ENCODE measurements around the gene FAM174B. TPM values are rescaled to one million over a fixed set of nuclear protein-coding genes. Genes with fewer than 3 reads are reported as not detected.

The FAM174B gene
- total RNA-seq, 2 donors from 2014 or later: 6.1 to 10.0 TPM

GRCh38 chr15:92633001-92633400, 22.6 kb downstream of the FAM174B start:
- no peaks in the 10 kb centered on the region for H3K9me3 ChIP-seq
- H3K36me3 ChIP-seq: no peaks in the 10 kb centered on the region
- H3K27ac ChIP-seq: no peak overlapping the region
- H3K4me1 ChIP-seq (ENCODE audit: control insufficient read depth in 1 of 2, low read depth in 2 of 2): peaks cover 0 to 15% of the 10 kb centered on the region in 2 donors
- no peaks in the 10 kb centered on the region for H3K27me3 ChIP-seq (replicated peaks; ENCODE audit: insufficient read depth)
- no peak overlapping the region for H3K4me3 ChIP-seq
- TF ChIP-seq CTCF (IDR thresholded peaks at IDR 0.05): no peak
- DNase-seq (ENCODE audit: low spot score) (no peak), ATAC-seq (ENCODE audit: insufficient number of reproducible peaks, low FRiP score, low read depth) (no peak)

GRCh38 chr15:92631721-92632120, 23.9 kb downstream of the FAM174B start:
- Histone ChIP-seq H3K27ac (no peak overlapping the region), H3K27me3 (replicated peaks; ENCODE audit: insufficient read depth) (no peaks in the 10 kb centered on the region), H3K4me3 (no peak overlapping the region), H3K9me3 (no peaks in the 10 kb centered on the region), H3K36me3 (no peaks in the 10 kb centered on the region), H3K4me1 (ENCODE audit: control insufficient read depth in 1 of 2, low read depth in 2 of 2) (peaks cover 0 to 8% of the 10 kb centered on the region in 2 donors)
- DNase-seq (ENCODE audit: low spot score) (no peak), ATAC-seq (ENCODE audit: insufficient number of reproducible peaks, low FRiP score, low read depth) (no peak)
- TF ChIP-seq CTCF (IDR thresholded peaks at IDR 0.05): no peak

GRCh38 chr15:92629975-92630626, 25.5 kb downstream of the FAM174B start:
- Histone ChIP-seq H3K9me3 (no peaks in the 10 kb centered on the region), H3K4me1 (ENCODE audit: control insufficient read depth in 1 of 2, low read depth in 2 of 2) (peaks cover 8 to 11% of the 10 kb centered on the region in 2 donors), H3K27ac (no peak overlapping the region), H3K4me3 (no peak overlapping the region), H3K36me3 (no peaks in the 10 kb centered on the region), H3K27me3 (replicated peaks; ENCODE audit: insufficient read depth) (no peaks in the 10 kb centered on the region)
- ATAC-seq (ENCODE audit: insufficient number of reproducible peaks, low FRiP score, low read depth): no peak
- DNase-seq (ENCODE audit: low spot score): no peak
- no peak for TF ChIP-seq CTCF (IDR thresholded peaks at IDR 0.05)

- DNase-seq (ENCODE audit: low spot score) (no peak), ATAC-seq (ENCODE audit: insufficient number of reproducible peaks, low FRiP score, low read depth) (no peak)
- Histone ChIP-seq H3K4me1 (ENCODE audit: control insufficient read depth in 1 of 2, low read depth in 2 of 2) (peaks cover 15 to 18% of the 10 kb centered on the region in 2 donors), H3K27ac (no peak overlapping the region), H3K4me3 (no peak overlapping the region), H3K27me3 (replicated peaks; ENCODE audit: insufficient read depth) (no peaks in the 10 kb centered on the region), H3K36me3 (no peaks in the 10 kb centered on the region), H3K9me3 (no peaks in the 10 kb centered on the region)
- no peak for TF ChIP-seq CTCF (IDR thresholded peaks at IDR 0.05)
Observed at GRCh38 chr15:92629276-92629974, 26.1 kb downstream of the FAM174B start.

GRCh38 chr15:92627014-92627413, 28.6 kb downstream of the FAM174B start:
- no peak for DNase-seq (ENCODE audit: low spot score)
- H3K27ac ChIP-seq: no peak overlapping the region
- H3K27me3 ChIP-seq (replicated peaks; ENCODE audit: insufficient read depth): no peaks in the 10 kb centered on the region
- TF ChIP-seq CTCF (IDR thresholded peaks at IDR 0.05): no peak
- no peaks in the 10 kb centered on the region for H3K36me3 ChIP-seq
- peaks cover 20 to 24% of the 10 kb centered on the region in 2 donors for H3K4me1 ChIP-seq (ENCODE audit: control insufficient read depth in 1 of 2, low read depth in 2 of 2)
- no peak overlapping the region for H3K4me3 ChIP-seq
- ATAC-seq (ENCODE audit: insufficient number of reproducible peaks, low FRiP score, low read depth): no peak
- no peaks in the 10 kb centered on the region for H3K9me3 ChIP-seq

All from thoracic aorta (tissue), 2 donors.